ENCODE data around the gene ATP8A2.

- TF ChIP-seq CBX3 (IDR thresholded peaks at IDR 0.05; ENCODE audit: borderline replicate concordance, low read depth): no peak
- TF ChIP-seq CTCF (IDR thresholded peaks at IDR 0.05 in 2 of 3, conservative IDR thresholded peaks at IDR 0.05 in 1 of 3; ENCODE audit: control insufficient read depth in 2 of 3, extremely low read depth in 1 of 3, insufficient read depth in 1 of 3, low read depth in 3 of 3, low read length in 3 of 3): no peak
- no peak for TF ChIP-seq SPI1 (IDR thresholded peaks at IDR 0.05; ENCODE audit: borderline replicate concordance, insufficient read depth, low read depth, low read length)
- no peak for TF ChIP-seq POLR2A (IDR thresholded peaks at IDR 0.05; ENCODE audit: low read depth, low read length)
- no peak for TF ChIP-seq BACH1 (IDR thresholded peaks at IDR 0.05; ENCODE audit: borderline replicate concordance)
- TF ChIP-seq CHD1 (IDR thresholded peaks at IDR 0.05; ENCODE audit: low read depth, low read length): no peak
- TF ChIP-seq PML (IDR thresholded peaks at IDR 0.05; ENCODE audit: low read length): no peak
- TF ChIP-seq NKRF (conservative IDR thresholded peaks at IDR 0.05): no peak
- TF ChIP-seq RFX5 (IDR thresholded peaks at IDR 0.05; ENCODE audit: low read depth, low read length): no peak
- no peak for TF ChIP-seq NFYA (IDR thresholded peaks at IDR 0.05; ENCODE audit: borderline replicate concordance, low read depth, low read length)
- TF ChIP-seq IRF3 (IDR thresholded peaks at IDR 0.05): no peak
- no peak for TF ChIP-seq SMC3 (IDR thresholded peaks at IDR 0.05; ENCODE audit: borderline replicate concordance, low read length)
- TF ChIP-seq MYB (IDR thresholded peaks at IDR 0.05; ENCODE audit: borderline replicate concordance, low read depth, low read length): no peak
Observed at GRCh38 chr13:25881971-25882451, 510.2 kb downstream of the ATP8A2 start.

All from GM12878 (cell line).